ENCODE data around the gene SELENOM.

SELENOM gene

DNA sequence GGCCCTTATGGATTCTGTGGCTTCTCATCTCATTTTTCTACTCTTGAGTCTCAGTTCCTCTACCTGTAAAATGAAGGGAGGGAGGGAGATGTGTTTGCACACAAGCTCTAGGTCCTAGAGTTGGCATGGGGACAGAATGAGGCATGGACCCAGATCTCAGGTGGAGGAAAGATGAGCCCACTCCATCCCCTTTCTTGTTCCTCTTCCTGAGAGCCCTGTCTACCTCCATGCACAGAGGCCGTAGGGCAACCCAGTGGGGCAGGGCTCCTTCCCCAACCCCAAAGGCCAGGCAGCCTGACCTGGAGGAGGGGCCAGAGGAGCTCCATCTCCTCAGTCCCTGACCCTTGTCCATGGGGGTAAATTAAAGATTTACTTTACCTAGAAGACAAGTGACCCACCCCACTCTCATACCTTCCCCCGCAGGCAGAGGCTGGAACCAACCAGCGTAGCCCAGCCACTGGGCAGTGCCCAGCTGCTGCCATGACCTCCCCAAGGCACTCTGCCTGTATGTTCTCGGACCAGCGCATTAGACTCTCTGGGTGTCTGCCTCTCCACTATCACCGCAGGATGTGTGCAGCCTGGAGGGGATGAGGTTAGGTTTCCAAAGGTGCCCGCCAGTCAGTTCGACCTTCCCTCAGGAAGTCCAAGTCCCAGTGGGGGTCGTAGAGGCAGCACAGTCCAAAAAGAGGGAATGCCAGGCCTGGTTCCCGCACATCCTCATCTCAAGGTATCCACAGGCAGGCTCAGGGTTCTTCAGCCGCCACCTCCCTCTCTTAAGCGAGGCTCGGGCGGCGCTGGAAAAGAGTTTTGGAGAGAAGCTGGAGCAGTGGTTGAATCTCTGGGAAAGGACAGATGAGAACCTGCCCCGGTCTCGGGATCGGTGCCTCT, 23.2 kb downstream of the SELENOM start:
- peak overlapping the region; percentile 93 for H3K27ac ChIP-seq (ENCODE audit: low read length)
- peak overlapping the region; percentile 99 for H2AFZ ChIP-seq (ENCODE audit: low read depth, low read length)
- peak overlapping the region; percentile 70 to 87 for H3K4me3 ChIP-seq (ENCODE audit: low read depth in 1 of 2, low read length in 2 of 2)
- no peak for TF ChIP-seq EZH2 (IDR thresholded peaks at IDR 0.05; ENCODE audit: borderline replicate concordance, low read depth, low read length, severe bottlenecking)
- TF ChIP-seq, protein P1, sequence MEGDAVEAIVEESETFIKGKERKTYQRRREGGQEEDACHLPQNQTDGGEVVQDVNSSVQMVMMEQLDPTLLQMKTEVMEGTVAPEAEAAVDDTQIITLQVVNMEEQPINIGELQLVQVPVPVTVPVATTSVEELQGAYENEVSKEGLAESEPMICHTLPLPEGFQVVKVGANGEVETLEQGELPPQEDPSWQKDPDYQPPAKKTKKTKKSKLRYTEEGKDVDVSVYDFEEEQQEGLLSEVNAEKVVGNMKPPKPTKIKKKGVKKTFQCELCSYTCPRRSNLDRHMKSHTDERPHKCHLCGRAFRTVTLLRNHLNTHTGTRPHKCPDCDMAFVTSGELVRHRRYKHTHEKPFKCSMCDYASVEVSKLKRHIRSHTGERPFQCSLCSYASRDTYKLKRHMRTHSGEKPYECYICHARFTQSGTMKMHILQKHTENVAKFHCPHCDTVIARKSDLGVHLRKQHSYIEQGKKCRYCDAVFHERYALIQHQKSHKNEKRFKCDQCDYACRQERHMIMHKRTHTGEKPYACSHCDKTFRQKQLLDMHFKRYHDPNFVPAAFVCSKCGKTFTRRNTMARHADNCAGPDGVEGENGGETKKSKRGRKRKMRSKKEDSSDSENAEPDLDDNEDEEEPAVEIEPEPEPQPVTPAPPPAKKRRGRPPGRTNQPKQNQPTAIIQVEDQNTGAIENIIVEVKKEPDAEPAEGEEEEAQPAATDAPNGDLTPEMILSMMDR (IDR thresholded peaks at IDR 0.05; ENCODE audit: borderline replicate concordance, extremely low read depth, low read length, poor library complexity, severe bottlenecking): no peak
- H3K36me3 ChIP-seq (ENCODE audit: insufficient read depth, low read length): peaks cover 23% of the 10 kb centered on the region
- peak overlapping the region; percentile 99 for H3K4me2 ChIP-seq (ENCODE audit: insufficient read depth, low read length)
- peak; percentile 3 for ATAC-seq (ENCODE audit: insufficient read depth, low read depth)
- peaks cover 51% of the 10 kb centered on the region for H3K4me1 ChIP-seq (ENCODE audit: insufficient read depth, low read length)
- DNase-seq: no peak
- no peaks in the 10 kb centered on the region for H3K9me3 ChIP-seq (ENCODE audit: insufficient read depth, low read length, severe bottlenecking)
- H3K9ac ChIP-seq (ENCODE audit: low read depth, low read length): peak overlapping the region; percentile 92
- H3K27me3 ChIP-seq (ENCODE audit: insufficient read depth, low read length, poor library complexity): no peaks in the 10 kb centered on the region
- peaks cover 23% of the 10 kb centered on the region for H3K79me2 ChIP-seq (ENCODE audit: insufficient read depth, low read length)
- no peaks in the 10 kb centered on the region; the same call in 1 of the 2 replicates for H4K20me1 ChIP-seq (ENCODE audit: insufficient read depth, low read length)

DNA sequence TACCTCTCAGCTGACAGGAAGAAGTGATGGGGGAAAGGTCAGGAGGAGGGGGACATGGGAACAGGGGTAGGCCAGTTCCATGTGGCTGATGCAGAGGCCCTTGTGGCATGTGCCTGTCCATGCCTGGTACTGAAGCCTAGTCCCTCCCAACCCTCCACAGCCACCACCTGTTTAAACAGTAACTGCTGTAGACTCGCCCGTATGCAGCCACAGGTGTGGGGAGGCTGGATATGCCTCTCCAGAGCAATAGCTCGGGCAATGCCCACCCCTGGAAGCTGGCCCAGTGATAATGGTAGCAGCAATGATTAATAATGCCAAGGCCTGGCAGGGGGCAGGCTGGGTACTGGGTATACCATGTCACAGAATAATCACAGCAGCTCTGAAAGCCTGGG, 24.0 kb downstream of the SELENOM start:
- no peaks in the 10 kb centered on the region for H3K27me3 ChIP-seq (ENCODE audit: insufficient read depth, low read length, poor library complexity)
- H2AFZ ChIP-seq (ENCODE audit: low read depth, low read length): no peak overlapping the region
- DNase-seq (no peak), ATAC-seq (ENCODE audit: insufficient read depth, low read depth) (no peak)
- peaks cover 23% of the 10 kb centered on the region for H3K79me2 ChIP-seq (ENCODE audit: insufficient read depth, low read length)
- H3K9ac ChIP-seq (ENCODE audit: low read depth, low read length): peak overlapping the region; percentile 92; the same call in 1 of the 2 replicates
- H3K4me3 ChIP-seq (ENCODE audit: low read depth in 1 of 2, low read length in 2 of 2): peak overlapping the region in 1 of 2 experiments; percentile 87; a peak in 2 of 4 replicates
- H3K4me1 ChIP-seq (ENCODE audit: insufficient read depth, low read length): peaks cover 51% of the 10 kb centered on the region
- no peaks in the 10 kb centered on the region; the same call in 1 of the 2 replicates for H4K20me1 ChIP-seq (ENCODE audit: insufficient read depth, low read length)
- peak overlapping the region; percentile 99 for H3K4me2 ChIP-seq (ENCODE audit: insufficient read depth, low read length)
- peaks cover 15% of the 10 kb centered on the region for H3K36me3 ChIP-seq (ENCODE audit: insufficient read depth, low read length)
- no peak overlapping the region for H3K27ac ChIP-seq (ENCODE audit: low read length)
- no peak for TF ChIP-seq EZH2 (IDR thresholded peaks at IDR 0.05; ENCODE audit: borderline replicate concordance, low read depth, low read length, severe bottlenecking)
- TF ChIP-seq, protein P1 (IDR thresholded peaks at IDR 0.05; ENCODE audit: borderline replicate concordance, extremely low read depth, low read length, poor library complexity, severe bottlenecking): no peak
- no peaks in the 10 kb centered on the region for H3K9me3 ChIP-seq (ENCODE audit: insufficient read depth, low read length, severe bottlenecking)

DNA sequence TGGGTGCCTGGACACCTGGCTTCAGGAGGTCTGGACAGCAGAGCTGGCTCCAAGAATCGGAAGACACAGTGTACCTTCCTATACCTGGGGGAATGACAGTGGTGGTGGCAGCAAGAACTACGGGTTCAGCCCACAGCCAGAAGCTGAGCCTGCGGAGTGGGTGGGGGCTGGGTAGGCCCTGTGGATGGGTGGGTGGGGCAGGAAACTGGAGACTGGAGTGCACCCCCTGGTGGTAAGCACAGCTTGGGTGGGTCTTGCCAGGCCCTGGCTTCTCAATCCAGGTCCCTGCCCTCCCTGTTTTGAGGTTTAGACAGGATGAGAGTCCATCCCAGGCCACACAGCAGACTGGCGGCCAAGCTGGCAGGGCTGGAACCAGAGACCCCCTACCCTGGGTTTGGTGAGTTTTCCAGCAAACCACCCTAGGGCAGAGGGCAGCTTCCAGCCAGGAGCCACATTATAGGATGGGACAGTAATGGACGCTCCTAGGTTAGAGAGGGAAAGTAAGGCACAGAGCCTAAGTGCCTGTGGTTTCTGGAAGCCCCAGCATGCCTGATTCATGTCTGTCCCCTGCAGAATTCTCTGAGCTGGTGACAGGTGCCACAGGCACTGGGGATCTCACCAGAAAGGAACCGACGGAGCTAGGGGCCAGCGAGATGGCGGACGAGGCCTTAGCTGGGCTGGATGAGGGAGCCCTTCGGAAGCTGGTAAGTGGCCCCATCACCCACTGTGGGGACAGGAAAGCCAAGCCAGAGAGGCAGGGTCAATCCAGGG, 24.6 kb downstream of the SELENOM start:
- Histone ChIP-seq H3K79me2 (ENCODE audit: insufficient read depth, low read length) (peaks cover 23% of the 10 kb centered on the region), H3K4me2 (ENCODE audit: insufficient read depth, low read length) (peak overlapping the region; percentile 99)

More for the DNA sequence above, 24.6 kb downstream of the SELENOM start:
- peak; percentile 78 for DNase-seq
- Histone ChIP-seq H3K4me1 (ENCODE audit: insufficient read depth, low read length) (peaks cover 51% of the 10 kb centered on the region), H3K36me3 (ENCODE audit: insufficient read depth, low read length) (peaks cover 10% of the 10 kb centered on the region), H2AFZ (ENCODE audit: low read depth, low read length) (no peak overlapping the region), H3K9ac (ENCODE audit: low read depth, low read length) (peak overlapping the region; percentile 92), H3K27ac (ENCODE audit: low read length) (no peak overlapping the region), H3K4me3 (ENCODE audit: low read depth in 1 of 2, low read length in 2 of 2) (peak overlapping the region in 1 of 2 experiments; percentile 87; a peak in 2 of 4 replicates), H4K20me1 (ENCODE audit: insufficient read depth, low read length) (no peaks in the 10 kb centered on the region; the same call in 1 of the 2 replicates), H3K27me3 (ENCODE audit: insufficient read depth, low read length, poor library complexity) (no peaks in the 10 kb centered on the region), H3K9me3 (ENCODE audit: insufficient read depth, low read length, severe bottlenecking) (no peaks in the 10 kb centered on the region)
- no peak; the same call in 2 of the 3 replicates for ATAC-seq (ENCODE audit: insufficient read depth, low read depth)
- no peak for TF ChIP-seq EZH2 (IDR thresholded peaks at IDR 0.05; ENCODE audit: borderline replicate concordance, low read depth, low read length, severe bottlenecking)
- TF ChIP-seq, protein P1 (IDR thresholded peaks at IDR 0.05; ENCODE audit: borderline replicate concordance, extremely low read depth, low read length, poor library complexity, severe bottlenecking): peak; percentile 68

All from DND-41 (cell line).